Subcutaneous adipose tissue (tissue), 4 donors: Measurements from ENCODE around the gene SYNDIG1. TPM values are rescaled to one million over a fixed set of nuclear protein-coding genes. Genes with fewer than 3 reads are reported as not detected.

ENCODE experiments used
- total RNA-seq, 4 donors: library from RNA; depleted of rRNA; stranded (reverse); fragments of >200 nt; gene quantifications; one replicate each; pipeline ENCODE4 v1.1.0, GENCODE V29; 2016
- TF ChIP-seq, protein P1 (sequence below): fragments of 450-650 bp; IDR thresholded peaks from one replicate; pipeline ENCODE4 v1.5.1; 2016; ENCODE audit warnings: low read depth, mild to moderate bottlenecking, control low read depth, antibody characterized with exemption, moderate library complexity

The SYNDIG1 gene
- total RNA-seq, 4 donors from 2014 or later: 0.17 to 1.5 TPM; not detected in 2

DNA sequence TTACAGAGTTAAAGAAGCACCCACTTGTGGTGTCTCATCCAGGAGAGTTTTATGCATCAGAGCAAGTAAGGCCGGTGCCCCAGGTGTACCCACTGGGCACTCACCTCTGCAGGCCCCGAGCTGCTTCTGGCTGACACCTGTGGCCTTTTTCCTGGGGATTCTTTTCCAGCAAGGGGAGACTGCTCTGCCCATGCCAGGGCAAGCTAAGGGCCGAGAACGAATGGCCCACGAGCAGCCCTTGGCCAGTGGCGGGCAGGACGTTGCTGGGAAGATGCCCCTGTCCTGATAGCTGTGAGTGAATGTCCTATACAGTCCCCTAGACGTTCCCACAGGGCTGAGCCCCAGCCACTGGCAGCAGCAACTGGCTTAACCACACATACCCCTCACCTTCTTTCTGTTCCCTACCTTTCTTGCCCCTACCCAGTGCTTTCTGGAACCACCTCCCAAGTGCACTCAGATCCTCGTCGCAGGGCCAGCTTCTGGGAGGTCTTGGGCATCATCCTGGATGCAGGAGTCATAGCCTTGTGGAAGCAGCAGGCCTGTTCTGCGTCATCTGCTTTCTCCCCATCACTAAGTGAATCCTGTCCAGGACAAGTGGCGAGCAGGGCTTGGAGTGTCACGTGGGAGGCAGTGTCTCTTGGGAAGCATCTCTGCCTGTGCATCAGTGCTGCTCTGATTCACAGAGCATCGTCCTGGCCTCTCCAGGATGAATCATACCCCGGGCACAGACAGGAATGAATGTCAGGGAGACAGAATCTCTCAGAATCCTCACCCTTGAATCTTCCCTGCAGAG lies 32.5 kb downstream of the SYNDIG1 start:
- TF ChIP-seq, protein P1, sequence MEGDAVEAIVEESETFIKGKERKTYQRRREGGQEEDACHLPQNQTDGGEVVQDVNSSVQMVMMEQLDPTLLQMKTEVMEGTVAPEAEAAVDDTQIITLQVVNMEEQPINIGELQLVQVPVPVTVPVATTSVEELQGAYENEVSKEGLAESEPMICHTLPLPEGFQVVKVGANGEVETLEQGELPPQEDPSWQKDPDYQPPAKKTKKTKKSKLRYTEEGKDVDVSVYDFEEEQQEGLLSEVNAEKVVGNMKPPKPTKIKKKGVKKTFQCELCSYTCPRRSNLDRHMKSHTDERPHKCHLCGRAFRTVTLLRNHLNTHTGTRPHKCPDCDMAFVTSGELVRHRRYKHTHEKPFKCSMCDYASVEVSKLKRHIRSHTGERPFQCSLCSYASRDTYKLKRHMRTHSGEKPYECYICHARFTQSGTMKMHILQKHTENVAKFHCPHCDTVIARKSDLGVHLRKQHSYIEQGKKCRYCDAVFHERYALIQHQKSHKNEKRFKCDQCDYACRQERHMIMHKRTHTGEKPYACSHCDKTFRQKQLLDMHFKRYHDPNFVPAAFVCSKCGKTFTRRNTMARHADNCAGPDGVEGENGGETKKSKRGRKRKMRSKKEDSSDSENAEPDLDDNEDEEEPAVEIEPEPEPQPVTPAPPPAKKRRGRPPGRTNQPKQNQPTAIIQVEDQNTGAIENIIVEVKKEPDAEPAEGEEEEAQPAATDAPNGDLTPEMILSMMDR: no peak

DNA sequence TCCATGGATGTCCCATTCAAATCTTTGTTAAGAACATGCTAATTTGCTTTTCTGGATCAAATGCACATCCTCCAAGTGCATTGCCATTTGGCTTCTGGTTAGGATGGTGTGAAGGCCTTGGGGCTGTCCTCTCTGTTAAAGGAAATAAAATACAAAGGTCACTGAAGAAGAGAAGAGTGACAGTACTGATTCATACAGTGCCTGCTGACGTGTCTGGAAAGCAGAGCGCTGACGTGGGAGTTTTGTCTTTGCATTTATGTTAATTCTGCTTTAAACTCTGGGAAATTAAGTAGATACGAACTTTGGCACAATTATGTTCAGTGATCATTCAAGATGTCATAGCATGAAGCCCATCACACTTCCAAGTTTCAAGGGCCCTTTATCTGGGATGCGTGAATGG lies 33.2 kb downstream of the SYNDIG1 start:
- TF ChIP-seq, protein P1: no peak

DNA sequence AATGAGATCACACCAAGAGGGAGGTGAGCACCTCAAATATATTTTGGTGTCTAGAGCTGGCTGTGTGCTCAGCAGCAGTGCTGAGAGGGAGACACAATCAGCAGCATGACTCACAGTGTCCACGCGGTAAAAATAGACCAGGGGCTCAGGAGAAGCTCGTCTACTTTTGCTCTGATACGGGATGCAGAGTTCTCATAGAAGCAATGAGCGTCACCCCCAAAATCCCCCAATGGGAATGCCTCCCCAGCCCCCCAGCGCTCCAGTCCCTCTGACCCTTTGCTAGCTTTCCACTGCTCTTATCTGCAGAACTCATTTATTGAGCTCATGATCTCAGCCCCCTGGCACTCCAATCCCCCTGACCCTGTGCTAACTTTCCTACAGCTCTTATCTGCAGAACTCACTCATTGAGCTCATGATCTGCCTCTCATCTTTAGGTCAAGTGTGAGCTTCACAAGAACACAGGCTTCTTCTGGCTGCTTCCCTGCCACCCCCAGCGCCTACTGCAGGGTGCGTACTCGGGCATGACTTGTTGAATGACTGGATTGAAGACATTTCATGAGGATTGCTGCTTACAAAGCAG lies 34.0 kb downstream of the SYNDIG1 start:
- TF ChIP-seq, protein P1: no peak

DNA sequence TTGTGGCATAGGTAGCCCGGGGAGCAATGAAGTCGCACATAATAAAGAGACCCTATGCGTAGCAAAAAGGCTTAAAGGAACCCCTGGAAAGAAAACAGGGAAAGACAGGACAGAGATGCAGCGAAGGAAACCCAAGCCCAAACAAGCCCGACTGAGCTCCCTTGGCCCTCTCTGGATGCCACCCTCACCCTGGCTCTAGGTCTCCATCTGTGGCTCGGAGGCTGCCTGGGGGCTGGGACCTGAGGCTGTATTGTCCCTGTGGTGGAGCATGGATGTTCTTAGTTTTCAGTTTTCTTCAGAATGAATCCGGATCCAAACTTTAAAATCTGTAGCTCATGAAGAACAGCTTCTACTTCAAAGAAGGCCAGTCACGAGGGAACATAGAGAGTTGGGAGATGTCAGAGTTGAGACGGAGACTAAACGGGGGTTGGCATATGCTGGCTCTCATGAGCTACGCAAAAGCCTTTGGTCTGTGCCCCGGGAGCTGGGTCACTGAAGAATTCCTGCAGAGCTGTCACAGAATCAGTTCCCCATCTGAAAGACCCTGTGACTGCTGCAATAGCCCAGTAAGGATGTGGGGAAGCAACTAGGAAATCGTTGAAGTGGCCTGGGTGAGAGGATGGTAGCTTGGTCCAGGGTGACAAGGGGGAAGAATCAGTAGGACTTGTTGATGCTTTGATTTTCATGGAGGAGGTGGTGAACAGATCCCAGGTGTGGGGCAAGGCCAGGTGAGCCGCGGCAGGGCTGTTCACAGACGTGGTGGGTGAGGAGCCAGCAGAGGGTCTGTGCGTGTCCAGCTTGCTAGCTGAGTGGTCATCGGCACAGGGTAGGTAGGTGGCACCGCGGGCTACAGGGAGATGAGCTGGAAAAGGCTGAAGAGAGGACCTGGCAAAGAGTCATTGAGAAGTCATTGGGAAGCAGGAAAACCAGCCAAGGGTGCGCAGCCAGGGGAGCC lies 35.2 kb downstream of the SYNDIG1 start:
- TF ChIP-seq, protein P1: no peak

DNA sequence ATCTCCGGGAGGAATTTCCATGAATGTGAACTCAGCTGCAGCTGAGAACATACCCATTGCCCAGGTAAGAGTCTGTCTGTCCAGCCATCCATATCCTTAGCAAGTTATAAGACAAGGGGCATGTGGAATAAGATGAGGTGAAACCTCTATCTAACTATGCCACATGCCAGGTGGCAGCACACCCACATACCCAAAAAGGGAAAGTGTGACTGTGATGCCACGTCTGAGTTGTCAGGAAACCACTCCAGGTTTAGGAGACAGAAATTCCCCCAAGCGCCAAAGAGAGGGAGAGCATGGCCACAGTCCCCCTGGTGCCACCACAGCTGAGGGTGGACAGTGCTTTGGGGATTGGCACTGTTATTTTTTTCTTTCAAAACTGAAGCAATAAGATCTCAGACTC lies 36.7 kb downstream of the SYNDIG1 start:
- TF ChIP-seq, protein P1: no peak

DNA sequence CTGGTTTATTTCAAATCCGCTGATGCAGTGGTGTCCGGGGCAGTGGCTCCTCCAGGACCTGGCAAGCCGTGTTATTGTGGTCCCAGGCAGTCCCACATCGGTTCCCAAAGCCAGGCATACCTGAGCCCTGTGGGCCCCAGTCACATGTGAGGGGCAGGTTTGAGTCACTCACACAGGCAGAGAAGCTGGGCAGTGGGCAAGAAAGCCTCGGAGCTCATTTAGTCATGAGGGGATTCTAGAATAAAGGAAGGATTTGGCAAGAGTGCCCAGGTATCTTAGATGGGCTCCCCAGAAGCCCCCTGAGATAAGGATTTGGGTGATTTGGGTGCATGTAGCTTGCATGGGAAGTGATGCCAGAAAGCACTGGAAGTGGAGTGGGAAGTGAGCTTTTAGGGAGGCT lies 37.3 kb downstream of the SYNDIG1 start:
- TF ChIP-seq, protein P1: no peak
